SK-N-SH (cell line): ENCODE data around the gene MED27. TPM values are rescaled to one million over a fixed set of nuclear protein-coding genes. Genes with fewer than 3 reads are reported as not detected.

Experiments
- CTCF ChIA-PET: fragments of 300-600, 350-600 bp; formaldehyde crosslinking; extraction: SDS; loops from one replicate; lab custom pipeline; 2021; lab: Yijun Ruan, JAX
- POLR2A ChIA-PET: fragments of 350-600 bp; sonication (Branson Sonifier 250); formaldehyde crosslinking; extraction: SDS; loops from one replicate; lab custom pipeline; 2020; ENCODE audit warnings: antibody characterized with exemption, inconsistent platforms; lab: Yijun Ruan, JAX
- DNase-seq: peaks from one replicate; pipeline ENCODE4 v3.0.0; 2012
- H2AFZ ChIP-seq: fragments of 200-600 bp; sonication (generic); 2 replicates; pipeline ENCODE4 v1.8.1; 2016; ENCODE audit warnings: antibody characterized with exemption, mild to moderate bottlenecking, low read depth
- H3F3A ChIP-seq: fragments of 200-600 bp; sonication (generic); replicated peaks from 2 replicates; pipeline ENCODE3; 2016; ENCODE audit warnings: antibody characterized with exemption, mild to moderate bottlenecking; ENCODE audit not compliant: insufficient read depth
- H3K27ac ChIP-seq, 2 experiments: fragments of 200-500 bp in 1 of 2; fragments of 200-600 bp in 1 of 2; sonication (Bioruptor generic) in 1 of 2; sonication (generic), shearing (Covaris generic) in 1 of 2; 2 replicates each; pipeline versions ENCODE4 v1.5.1 to v1.6.1; 2014 to 2016; ENCODE audit warnings: low read depth in 2 of 2, inconsistent platforms in 1 of 2, low read length in 1 of 2, mild to moderate bottlenecking in 1 of 2, mixed read lengths in 1 of 2
- H3K27me3 ChIP-seq: fragments of 200-600 bp; sonication (generic), shearing (Covaris generic); 2 replicates; pipeline ENCODE4 v1.6.1; 2016; ENCODE audit warnings: mixed run types; ENCODE audit not compliant: insufficient read depth
- H3K36me3 ChIP-seq, 2 experiments: fragments of 200-500 bp in 1 of 2; fragments of 200-600 bp in 1 of 2; sonication (Bioruptor generic) in 1 of 2; sonication (generic) in 1 of 2; replicated peaks in 1 of 2; 2 replicates each; pipeline versions ENCODE3 to v1.5.1; 2014 to 2016; ENCODE audit warnings: low read length in 1 of 2, mild to moderate bottlenecking in 1 of 2; ENCODE audit not compliant: insufficient read depth in 2 of 2, control insufficient read depth in 1 of 2
- H3K4me1 ChIP-seq, 2 experiments: fragments of 200-500 bp in 1 of 2; fragments of 200-600 bp in 1 of 2; sonication (Bioruptor generic) in 1 of 2; sonication (generic), shearing (Covaris generic) in 1 of 2; 2 replicates each; pipeline versions ENCODE4 v1.5.1 to v1.6.1; 2014 to 2016; ENCODE audit warnings: low read depth in 1 of 2, low read length in 1 of 2, mixed run types in 1 of 2; ENCODE audit not compliant: insufficient read depth in 2 of 2, control insufficient read depth in 1 of 2
- H3K4me2 ChIP-seq: fragments of 200-600 bp; sonication (generic), shearing (Covaris generic); 2 replicates; pipeline ENCODE4 v1.6.1; 2017; ENCODE audit warnings: mixed run types
- H3K4me3 ChIP-seq, 2 experiments: fragments of 200-500 bp in 1 of 2; fragments of 200-600 bp in 1 of 2; sonication (Bioruptor generic) in 1 of 2; sonication (generic), shearing (Covaris generic) in 1 of 2; 2 replicates each; pipeline versions ENCODE4 v1.5.1 to v1.8.1; 2014 to 2016; ENCODE audit warnings: low read depth in 2 of 2, inconsistent platforms in 1 of 2, low read length in 1 of 2, mild to moderate bottlenecking in 1 of 2, mixed read lengths in 1 of 2, moderate library complexity in 1 of 2
- H3K79me2 ChIP-seq: fragments of 200-600 bp; sonication (generic); 2 replicates; pipeline ENCODE4 v1.8.1; 2017; ENCODE audit warnings: mild to moderate bottlenecking; ENCODE audit not compliant: insufficient read depth
- H3K9ac ChIP-seq: fragments of 200-600 bp; sonication (generic); 2 replicates; pipeline ENCODE4 v1.6.1; 2017; ENCODE audit warnings: mixed run types
- H3K9me2 ChIP-seq: fragments of 200-600 bp; sonication (generic); 2 replicates; pipeline ENCODE4 v1.6.1; 2017; ENCODE audit warnings: mixed run types
- H3K9me3 ChIP-seq: fragments of 200-600 bp; sonication (generic); 2 replicates; pipeline ENCODE4 v1.6.1; 2017; ENCODE audit warnings: mixed run types, mild to moderate bottlenecking, moderate library complexity
- H4K20me1 ChIP-seq: fragments of 200-600 bp; sonication (generic); 2 replicates; pipeline ENCODE4 v1.6.1; 2017; ENCODE audit warnings: mild to moderate bottlenecking, mixed run types; ENCODE audit not compliant: insufficient read depth
- EP300 ChIP-seq, 2 experiments: IDR thresholded peaks; 2 replicates each; pipeline versions ENCODE4 v1.4.0 to v1.6.1; 2012; ENCODE audit warnings: borderline replicate concordance in 1 of 2, low read depth in 1 of 2, low read length in 1 of 2
- EZH2phosphoT487 ChIP-seq: fragments of 200-600 bp; sonication (generic); IDR thresholded peaks from 2 replicates; pipeline ENCODE4 v1.6.1; 2017; ENCODE audit warnings: low read depth, mixed run types, mild to moderate bottlenecking, antibody characterized with exemption, moderate library complexity, borderline replicate concordance
- FOSL2 ChIP-seq: IDR thresholded peaks from 2 replicates; pipeline ENCODE4 v1.4.0; 2012; ENCODE audit warnings: low read depth, mild to moderate bottlenecking, moderate library complexity, borderline replicate concordance
- FOXJ3 ChIP-seq: sonication (generic); formaldehyde crosslinking; IDR thresholded peaks from 2 replicates; pipeline ENCODE4 v1.5.1; 2020; ENCODE audit warnings: mild to moderate bottlenecking, missing genetic modification reagents
- GATA2 ChIP-seq: sonication (generic); formaldehyde crosslinking; IDR thresholded peaks from 2 replicates; pipeline ENCODE4 v1.5.0; 2020; ENCODE audit warnings: mild to moderate bottlenecking, missing genetic modification reagents
- MXI1 ChIP-seq: IDR thresholded peaks from 2 replicates; pipeline ENCODE4 v1.6.1; 2012; ENCODE audit warnings: mild to moderate bottlenecking, low read depth, low read length, improper control_type of control experiment
- RAD21 ChIP-seq: IDR thresholded peaks from 2 replicates; pipeline ENCODE4 v1.6.1; 2012; ENCODE audit warnings: mild to moderate bottlenecking, low read length
- RCOR1 ChIP-seq: fragments of 150-350 bp; IDR thresholded peaks from 2 replicates; pipeline ENCODE4 v1.6.1; 2017; ENCODE audit warnings: antibody characterized with exemption, low read length
- SMC3 ChIP-seq: IDR thresholded peaks from 2 replicates; pipeline ENCODE4 v1.6.1; 2012; ENCODE audit warnings: low read depth, low read length, improper control_type of control experiment
- whole genome bisulfite sequencing: methylation state at CpG from one replicate; pipeline ENCODE4 v1.1.6; 2017; ENCODE audit warnings: low lambda C conversion rate; 5-methylcytosine and 5-hydroxymethylcytosine counted together
- polyA plus RNA-seq, 3 experiments: library from polyadenylated mRNA; depleted of rRNA; stranded (reverse); fragments of >200 nt; gene quantifications; 2 replicates each; pipeline ENCODE4 v1.2.3, GENCODE V29; 2012
- TF ChIP-seq, protein P1 (sequence below): fragments of 150-350 bp; IDR thresholded peaks from 2 replicates; pipeline ENCODE4 v1.6.1; 2017; ENCODE audit warnings: antibody characterized with exemption, low read length, low read depth, borderline replicate concordance

The MED27 gene
- polyA plus RNA-seq, 1 of the 3 experiments (the other 2 are of a cell fraction), result 35.0 TPM

DNA sequence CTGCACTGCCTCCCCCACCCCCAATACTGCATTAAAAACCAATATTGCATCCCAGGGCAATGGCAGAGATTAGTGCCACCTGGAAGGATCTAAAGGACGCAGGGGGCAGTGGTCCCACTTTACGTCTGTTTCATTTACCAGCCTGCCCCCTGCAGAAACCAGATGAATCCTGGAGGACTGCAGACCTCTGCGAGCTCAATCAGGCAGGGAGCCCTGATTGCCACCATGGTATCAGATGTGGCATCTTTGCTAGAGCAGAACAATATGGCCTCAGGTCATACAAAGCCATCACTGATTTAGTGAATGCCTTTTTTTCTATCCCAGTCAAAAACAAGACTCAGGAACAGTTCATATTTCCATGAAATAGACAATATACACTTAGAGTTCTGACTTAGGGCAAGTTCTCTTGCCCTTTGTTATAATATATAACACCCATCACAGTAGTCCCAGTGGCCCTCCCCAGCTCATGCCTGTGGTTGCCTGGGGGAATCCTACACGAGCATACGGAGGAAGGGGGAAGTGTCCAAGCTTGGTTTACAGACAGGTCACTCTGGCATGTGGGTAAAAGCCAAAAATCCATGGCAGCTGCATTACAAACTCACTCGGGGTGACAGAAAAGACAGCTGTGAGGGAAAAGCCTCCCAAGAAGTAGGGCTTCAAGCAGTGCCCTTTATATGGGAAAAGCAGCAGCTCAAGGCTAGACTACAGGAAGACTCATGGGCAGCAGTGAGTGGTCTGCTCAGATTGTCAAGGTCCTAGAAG is 85.1 kb downstream of the MED27 start:
- POLR2A ChIA-PET, result interaction anchor here (1.0 kb wide), 1 partner anchor 25 kb away, joined by 4 read pairs; no protein-coding TSS in a partner anchor
- Histone ChIP-seq H3F3A (no peaks in the 10 kb centered on the region), H3K36me3 (peaks cover 0 to 2% of the 10 kb centered on the region in 2 experiments), H3K79me2 (no peaks in the 10 kb centered on the region; the same call in none of the 2 replicates), H3K9me3 (no peaks in the 10 kb centered on the region), H3K4me1 (peaks cover 0 to 48% of the 10 kb centered on the region in 2 experiments; a peak in 2 of 4 replicates), H3K27ac (peak overlapping the region in 1 of 2 experiments; percentile 60; a peak in 2 of 4 replicates), H3K27me3 (no peaks in the 10 kb centered on the region), H2AFZ (no peak overlapping the region), H3K4me2 (no peak overlapping the region), H4K20me1 (peaks cover 10% of the 10 kb centered on the region; the same call in 1 of the 2 replicates), H3K4me3 (no peak overlapping the region), H3K9me2 (no peaks in the 10 kb centered on the region), H3K9ac (no peak overlapping the region)
- CTCF ChIA-PET, result interaction anchor here (0.6 to 7.2 kb wide), 9 partner anchors 13 to 242 kb away, joined by 3 to 29 read pairs (median 3); no protein-coding TSS in a partner anchor
- peak; percentile 52 for TF ChIP-seq RAD21
- TF ChIP-seq EP300 (IDR thresholded peaks at IDR 0.05; ENCODE audit: borderline replicate concordance in 1 of 2, low read depth in 1 of 2, low read length in 1 of 2), result peak in 1 of 2 experiments; percentile 91; a peak in 2 of 4 replicates
- TF ChIP-seq, protein P1, sequence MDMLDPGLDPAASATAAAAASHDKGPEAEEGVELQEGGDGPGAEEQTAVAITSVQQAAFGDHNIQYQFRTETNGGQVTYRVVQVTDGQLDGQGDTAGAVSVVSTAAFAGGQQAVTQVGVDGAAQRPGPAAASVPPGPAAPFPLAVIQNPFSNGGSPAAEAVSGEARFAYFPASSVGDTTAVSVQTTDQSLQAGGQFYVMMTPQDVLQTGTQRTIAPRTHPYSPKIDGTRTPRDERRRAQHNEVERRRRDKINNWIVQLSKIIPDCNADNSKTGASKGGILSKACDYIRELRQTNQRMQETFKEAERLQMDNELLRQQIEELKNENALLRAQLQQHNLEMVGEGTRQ, result no peak
- 0 out of 2 replicates have a peak, but pooled peaks have one; percentile 21 for TF ChIP-seq FOXJ3 (CRISPR knock-in tag)
- peak; percentile 29 for TF ChIP-seq SMC3
- TF ChIP-seq GATA2 (CRISPR knock-in tag), result peak; percentile 96
- TF ChIP-seq EZH2phosphoT487, result no peak
- peak; percentile 70 for TF ChIP-seq RCOR1
- peak; percentile 60 for DNase-seq
- WGBS, result 59% methylated on average over 4 of the region's 6 CpGs

DNA sequence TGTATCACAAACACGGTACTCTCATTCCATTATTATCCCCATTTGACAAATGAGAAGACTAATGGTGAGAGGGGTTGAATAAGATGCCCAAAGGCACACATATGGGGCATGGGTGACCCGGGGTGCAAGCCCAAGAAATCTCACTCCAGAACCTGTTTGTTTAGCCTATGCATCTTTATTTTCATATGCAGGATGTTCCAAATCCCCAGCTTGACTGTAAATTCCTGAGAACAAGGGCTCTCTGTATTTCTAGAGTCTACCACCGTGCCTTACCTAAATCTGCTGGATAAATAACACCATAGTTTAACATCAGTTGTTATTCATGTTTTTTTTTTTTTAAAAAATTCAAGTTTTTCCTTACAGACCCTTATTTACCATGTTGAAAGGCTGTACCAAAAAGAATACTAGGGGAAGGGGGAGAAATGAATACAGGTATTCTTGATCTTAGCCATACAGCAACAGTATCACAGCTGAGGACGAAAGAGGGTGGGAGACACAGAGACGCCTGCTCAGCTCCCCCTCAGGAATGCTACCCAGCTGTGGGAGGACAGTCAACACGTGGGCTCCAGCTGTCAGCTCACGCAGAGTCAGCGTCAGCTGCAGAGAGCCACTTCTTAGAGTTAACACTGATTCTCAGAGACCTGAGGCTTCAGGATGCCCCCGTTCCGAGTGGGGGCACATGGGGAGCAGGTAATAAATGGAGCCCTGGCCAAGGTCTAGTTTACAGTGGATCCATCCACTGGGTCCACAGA is 86.6 kb downstream of the MED27 start:
- H3K36me3 ChIP-seq, result peaks cover 0 to 2% of the 10 kb centered on the region in 2 experiments
- CTCF ChIA-PET, result interaction anchor here (1.2 to 7.2 kb wide), 5 partner anchors 11 to 243 kb away, joined by 3 to 29 read pairs (median 4); no protein-coding TSS in a partner anchor
- no peak overlapping the region for H3K4me2 ChIP-seq
- TF ChIP-seq FOSL2 (no peak), MXI1 (peak; percentile 38; the same call in 1 of the 2 replicates)
- no peaks in the 10 kb centered on the region; the same call in 1 of the 2 replicates for H3K79me2 ChIP-seq
- H3K27me3 ChIP-seq, result no peaks in the 10 kb centered on the region
- H2AFZ ChIP-seq, result no peak overlapping the region
- H3K9me2 ChIP-seq, result no peaks in the 10 kb centered on the region
- DNase-seq, result no peak
- no peak overlapping the region for H3K4me3 ChIP-seq
- no peaks in the 10 kb centered on the region for H3K9me3 ChIP-seq
- H3K27ac ChIP-seq, result no peak overlapping the region
- H3F3A ChIP-seq, result no peaks in the 10 kb centered on the region
- 81% methylated on average over 8 of the region's 10 CpGs for WGBS
- POLR2A ChIA-PET, result no interaction called here
- peaks cover 0 to 43% of the 10 kb centered on the region in 2 experiments; a peak in 2 of 4 replicates for H3K4me1 ChIP-seq
- H3K9ac ChIP-seq, result no peak overlapping the region
- peaks cover 10% of the 10 kb centered on the region; the same call in 1 of the 2 replicates for H4K20me1 ChIP-seq
